HG02798 (cell line): ENCODE measurements around the gene ITIH4.
A peak's percentile ranks its signal among the peaks of the same experiment; 100 is the strongest.

Experiments
- ATAC-seq: cut with Tn5 transposase; IDR thresholded peaks from one replicate; pipeline ENCODE4 v1.9.1; 2021; ENCODE audit warnings: mild to moderate bottlenecking; ENCODE audit not compliant: unreplicated experiment, poor library complexity

ITIH4 gene

DNA sequence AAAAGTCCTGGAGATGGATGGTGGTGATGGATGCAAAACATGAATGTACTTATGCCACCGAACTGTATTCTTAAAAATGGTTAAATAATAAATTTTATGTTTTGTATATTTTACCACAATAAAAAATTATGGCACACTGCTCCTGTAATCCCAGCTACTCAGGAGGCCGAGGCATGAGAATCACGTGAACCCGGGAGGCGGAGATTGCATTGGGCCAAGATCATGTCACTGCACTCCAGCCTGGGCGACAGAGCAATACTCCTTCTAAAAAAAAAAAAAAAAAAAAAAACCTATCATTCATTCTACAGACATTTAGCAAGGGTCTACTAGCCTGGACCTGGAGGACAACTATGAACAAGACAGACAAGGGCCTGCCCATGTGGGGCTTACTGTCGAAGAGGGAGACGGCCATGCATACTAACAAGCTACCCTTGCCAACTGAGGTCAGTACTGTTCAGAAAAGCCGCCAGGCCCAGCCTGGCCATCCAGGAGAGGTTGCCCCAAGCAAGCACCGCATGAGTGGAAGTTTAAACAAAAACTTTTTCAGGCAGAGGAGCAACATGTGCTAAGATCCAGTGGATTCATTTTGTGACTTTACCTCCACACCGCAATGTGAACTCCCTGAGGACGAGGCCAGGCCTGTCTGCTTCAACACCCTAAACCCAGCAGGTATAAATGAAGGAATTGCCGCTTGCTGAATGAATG, 57.0 kb downstream of the ITIH4 start:
- ATAC-seq: no peak

DNA sequence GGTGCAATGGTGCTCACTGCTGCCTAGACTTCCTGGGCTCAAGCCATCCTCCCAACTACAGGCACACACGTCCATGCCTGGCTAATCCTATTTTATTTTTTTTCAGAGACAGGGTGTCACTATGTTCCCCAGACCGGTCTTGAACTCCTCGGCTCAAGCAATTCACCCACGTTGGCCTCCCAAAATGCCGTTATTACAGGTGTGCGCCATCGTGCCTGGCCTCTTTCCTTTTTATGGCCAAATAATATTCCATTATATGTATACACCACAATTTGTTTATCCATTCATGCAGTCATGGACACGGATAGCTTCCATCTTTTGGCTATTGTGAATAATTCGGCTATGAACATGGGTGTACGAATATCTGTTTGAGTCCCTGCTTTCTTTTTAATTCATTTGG, 58.8 kb downstream of the ITIH4 start:
- ATAC-seq: no peak

DNA sequence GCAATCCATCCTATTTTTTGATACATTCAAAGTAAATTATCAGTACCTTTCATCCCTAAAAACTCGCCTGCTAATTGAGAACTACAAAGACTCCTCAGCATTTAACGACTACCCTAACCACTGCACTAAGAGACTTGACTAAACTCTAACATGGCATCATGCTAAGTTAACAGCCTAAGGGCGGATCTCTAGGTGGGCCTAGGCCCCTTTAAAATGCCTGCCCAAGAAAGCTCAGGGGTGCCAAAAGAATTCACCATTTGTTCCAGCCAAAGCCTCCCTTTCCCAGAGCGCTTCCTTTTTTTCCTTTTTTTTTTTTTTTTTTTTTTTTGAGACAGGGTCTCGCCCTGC, 59.2 kb downstream of the ITIH4 start:
- no peak for ATAC-seq

DNA sequence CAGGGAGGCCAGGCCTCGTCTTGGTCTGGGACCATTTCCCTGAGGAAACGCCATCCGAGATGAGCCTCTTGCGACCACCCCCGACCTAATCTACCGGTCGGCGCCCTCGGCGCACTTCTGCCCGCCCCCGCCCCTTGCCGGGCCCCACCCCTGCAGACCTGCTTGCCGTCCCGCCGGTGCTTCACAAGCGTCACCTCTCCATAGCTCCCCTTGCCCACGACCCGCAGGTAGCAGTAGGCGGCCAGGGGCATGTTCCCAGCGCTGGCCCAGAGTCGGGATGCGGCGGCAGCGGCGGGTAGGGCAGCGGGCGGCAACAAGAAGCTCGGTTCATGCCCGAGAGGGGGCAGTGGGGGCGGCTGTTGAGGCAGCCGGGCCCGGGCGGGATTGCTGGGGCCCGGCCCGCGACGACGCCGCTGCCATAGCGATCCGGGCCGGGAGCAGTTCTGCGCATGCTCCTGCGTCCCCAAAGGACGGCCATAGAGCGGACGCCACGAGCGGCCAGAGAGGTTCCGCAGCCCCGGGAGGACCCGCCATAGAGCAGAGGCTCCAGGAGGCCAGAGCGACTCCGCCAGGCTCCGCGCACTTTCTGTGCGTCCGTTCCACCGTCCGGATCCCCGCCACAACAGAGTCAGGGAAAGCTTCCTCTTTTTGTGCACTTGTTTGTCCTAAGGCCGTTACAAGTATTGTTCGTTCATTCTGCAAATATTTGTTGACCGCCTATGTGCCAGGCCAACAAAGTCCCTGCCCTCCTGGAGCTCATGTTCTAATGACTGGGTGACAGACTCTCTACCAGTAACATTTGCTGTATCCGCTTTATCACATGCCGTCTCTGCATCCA, 59.8 kb downstream of the ITIH4 start, which contains the start of gene NEK4:
Gene NEK4, minus strand, starts transcription at position 445 of the 838 bp plus-strand sequence. Its CDS starts 194 bp downstream, at position 251.
- peak; percentile 95 for ATAC-seq

DNA sequence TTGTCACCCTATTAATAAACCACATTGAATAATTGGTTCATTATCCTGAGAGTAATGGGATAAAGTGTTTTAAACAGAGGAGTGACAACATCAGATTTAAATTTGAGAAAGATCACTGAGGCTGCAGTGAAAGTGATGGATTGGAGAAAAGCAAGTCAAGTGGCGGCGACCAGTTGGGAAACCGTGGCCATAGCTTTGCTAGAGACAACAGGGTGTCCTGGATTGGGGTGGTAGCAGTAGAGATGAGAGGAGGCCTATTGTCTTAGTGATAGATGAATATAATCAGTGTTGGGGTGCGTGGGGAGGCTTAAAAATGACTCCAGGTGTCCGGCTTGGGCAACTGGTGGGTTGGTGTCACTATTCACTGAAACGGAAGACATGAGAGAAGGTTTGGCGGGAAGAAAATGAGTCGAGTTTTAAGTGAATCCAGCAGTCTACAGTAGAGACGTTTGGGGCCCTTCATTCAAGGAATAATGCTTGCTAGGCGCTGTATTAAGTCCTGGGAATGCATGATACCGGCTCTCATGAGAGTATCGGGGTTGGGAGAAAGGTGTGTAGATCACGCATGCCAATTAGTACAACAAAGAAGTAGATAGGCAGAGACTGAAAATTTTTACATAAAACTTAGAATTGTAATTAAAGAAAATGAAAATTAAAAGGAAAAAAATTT, 60.6 kb downstream of the ITIH4 start:
- ATAC-seq: no peak

DNA sequence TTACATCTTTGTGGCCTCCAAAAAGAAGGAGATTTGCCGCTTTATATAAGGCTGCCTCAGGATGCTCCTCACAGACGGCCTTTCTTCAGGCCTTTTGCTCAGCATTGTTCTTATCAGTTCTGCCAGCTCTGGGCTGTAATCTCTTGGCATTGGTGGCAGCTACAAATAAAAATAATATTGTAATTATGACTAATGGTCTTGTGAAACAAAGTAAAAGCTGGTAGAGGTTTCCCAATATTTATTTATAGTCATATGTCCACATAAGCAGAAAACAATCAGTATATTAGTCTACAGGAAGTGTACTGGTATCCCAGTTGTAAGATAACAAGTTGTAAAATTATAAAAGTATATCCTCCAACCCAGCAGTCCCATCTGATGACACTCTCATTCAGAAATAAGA, 67.0 kb downstream of the ITIH4 start:
- no peak for ATAC-seq
